SIG-M5 treated with dmso at 0.1 percent for 504 hours (cell line): ENCODE measurements around the gene DMRTB1.

Experiments
- DNase-seq: peaks from one replicate; lab custom pipeline; 2025; ENCODE audit not compliant: unreplicated experiment; lab: John Stamatoyannopoulos, UW

Gene DMRTB1

GRCh38 chr1:53484705-53485477, 25.7 kb downstream of the DMRTB1 start:
- DNase-seq = no peak

GRCh38 chr1:53485478-53486394, 26.5 kb downstream of the DMRTB1 start:
- peak; percentile 63 for DNase-seq

GRCh38 chr1:53486395-53487026, 27.3 kb downstream of the DMRTB1 start:
- DNase-seq = no peak

GRCh38 chr1:53490351-53490750, 31.2 kb downstream of the DMRTB1 start:
- DNase-seq = no peak

- DNase-seq = no peak
Observed at GRCh38 chr1:53495633-53496345, 36.6 kb downstream of the DMRTB1 start.

- no peak for DNase-seq
Observed at GRCh38 chr1:53498555-53499131, 39.4 kb downstream of the DMRTB1 start.

GRCh38 chr1:53499257-53500203, 40.3 kb downstream of the DMRTB1 start:
- no peak for DNase-seq

- DNase-seq = no peak
Observed at GRCh38 chr1:53500204-53501064, 41.2 kb downstream of the DMRTB1 start.

GRCh38 chr1:53501065-53502005, 42.1 kb downstream of the DMRTB1 start:
- no peak for DNase-seq

GRCh38 chr1:53502641-53503432, 43.6 kb downstream of the DMRTB1 start:
- DNase-seq = no peak

GRCh38 chr1:53503433-53504217, 44.4 kb downstream of the DMRTB1 start:
- DNase-seq = no peak

- DNase-seq = no peak
Observed at GRCh38 chr1:53504901-53505300, 45.7 kb downstream of the DMRTB1 start.

- no peak for DNase-seq
Observed at GRCh38 chr1:53505401-53505800, 46.2 kb downstream of the DMRTB1 start.

GRCh38 chr1:53505891-53506290, 46.7 kb downstream of the DMRTB1 start:
- no peak for DNase-seq

- no peak for DNase-seq
Observed at GRCh38 chr1:53506355-53507050, 47.3 kb downstream of the DMRTB1 start.
